HAP-1 (cell line): ENCODE measurements around the gene BAX.

Source experiments
- DNase-seq, 2 experiments: peaks; one replicate each; pipeline ENCODE4 v3.0.0-alpha.2; 2016 to 2020; ENCODE audit warnings: low spot score in 2 of 2
- H3K27me3 ChIP-seq: fragments of 250-450 bp; sonication (Bioruptor Pico); 2 replicates; pipeline ENCODE4 v1.5.1; 2020; ENCODE audit warnings: low read depth, mild to moderate bottlenecking, moderate library complexity
- H3K36me3 ChIP-seq: fragments of 250-450 bp; sonication (Bioruptor Pico); replicated peaks from 2 replicates; pipeline ENCODE4 v1.5.1; 2020; ENCODE audit warnings: mild to moderate bottlenecking
- H3K4me1 ChIP-seq: fragments of 250-450 bp; sonication (Bioruptor Pico); 2 replicates; pipeline ENCODE4 v1.5.1; 2020; ENCODE audit warnings: mild to moderate bottlenecking
- H3K4me3 ChIP-seq: fragments of 250-450 bp; sonication (Bioruptor Pico); 2 replicates; pipeline ENCODE4 v1.5.1; 2020; ENCODE audit warnings: mild to moderate bottlenecking, moderate library complexity
- H3K9me3 ChIP-seq: fragments of 250-450 bp; sonication (Bioruptor Pico); 2 replicates; pipeline ENCODE4 v1.5.1; 2020; ENCODE audit warnings: mild to moderate bottlenecking, moderate library complexity
- in situ Hi-C: fragments of 300-500 bp; cut with MboI; formaldehyde crosslinking; loops from 3 replicates; pipeline ENCODE4 v1.14.3; 2020; ENCODE audit warnings: low sequenced_read_pairs, inconsistent platforms, mixed read lengths

Gene BAX

GRCh38 chr19:48961673-48962028 lies 7.0 kb downstream of the BAX start:
- H3K36me3 ChIP-seq: peaks cover 15% of the 10 kb centered on the region
- no peak overlapping the region for H3K4me3 ChIP-seq
- no peaks in the 10 kb centered on the region for H3K27me3 ChIP-seq
- no peak for DNase-seq
- in situ Hi-C loops: loop anchor here (10.0 kb wide), 1 partner anchor 317 kb away; the partner anchor contains the start of gene CA11
- H3K9me3 ChIP-seq: no peaks in the 10 kb centered on the region
- H3K4me1 ChIP-seq: peaks cover 16% of the 10 kb centered on the region

GRCh38 chr19:48962029-48962848 lies 7.6 kb downstream of the BAX start:
- peaks cover 20% of the 10 kb centered on the region for H3K36me3 ChIP-seq
- peak in 1 of 2 experiments; percentile 37 for DNase-seq
- no peaks in the 10 kb centered on the region for H3K9me3 ChIP-seq
- in situ Hi-C loops: loop anchor here (10.0 kb wide), 1 partner anchor 317 kb away; the partner anchor contains the start of gene CA11
- H3K27me3 ChIP-seq: no peaks in the 10 kb centered on the region
- H3K4me3 ChIP-seq: no peak overlapping the region
- peaks cover 16% of the 10 kb centered on the region for H3K4me1 ChIP-seq

GRCh38 chr19:48962849-48963165 lies 8.1 kb downstream of the BAX start:
- H3K4me1 ChIP-seq: peaks cover 16% of the 10 kb centered on the region
- peaks cover 23% of the 10 kb centered on the region for H3K36me3 ChIP-seq
- no peaks in the 10 kb centered on the region for H3K27me3 ChIP-seq
- in situ Hi-C loops: loop anchor here (10.0 kb wide), 1 partner anchor 318 kb away; the partner anchor contains the start of gene CA11
- DNase-seq: no peak
- H3K4me3 ChIP-seq: no peak overlapping the region
- H3K9me3 ChIP-seq: no peaks in the 10 kb centered on the region

DNA sequence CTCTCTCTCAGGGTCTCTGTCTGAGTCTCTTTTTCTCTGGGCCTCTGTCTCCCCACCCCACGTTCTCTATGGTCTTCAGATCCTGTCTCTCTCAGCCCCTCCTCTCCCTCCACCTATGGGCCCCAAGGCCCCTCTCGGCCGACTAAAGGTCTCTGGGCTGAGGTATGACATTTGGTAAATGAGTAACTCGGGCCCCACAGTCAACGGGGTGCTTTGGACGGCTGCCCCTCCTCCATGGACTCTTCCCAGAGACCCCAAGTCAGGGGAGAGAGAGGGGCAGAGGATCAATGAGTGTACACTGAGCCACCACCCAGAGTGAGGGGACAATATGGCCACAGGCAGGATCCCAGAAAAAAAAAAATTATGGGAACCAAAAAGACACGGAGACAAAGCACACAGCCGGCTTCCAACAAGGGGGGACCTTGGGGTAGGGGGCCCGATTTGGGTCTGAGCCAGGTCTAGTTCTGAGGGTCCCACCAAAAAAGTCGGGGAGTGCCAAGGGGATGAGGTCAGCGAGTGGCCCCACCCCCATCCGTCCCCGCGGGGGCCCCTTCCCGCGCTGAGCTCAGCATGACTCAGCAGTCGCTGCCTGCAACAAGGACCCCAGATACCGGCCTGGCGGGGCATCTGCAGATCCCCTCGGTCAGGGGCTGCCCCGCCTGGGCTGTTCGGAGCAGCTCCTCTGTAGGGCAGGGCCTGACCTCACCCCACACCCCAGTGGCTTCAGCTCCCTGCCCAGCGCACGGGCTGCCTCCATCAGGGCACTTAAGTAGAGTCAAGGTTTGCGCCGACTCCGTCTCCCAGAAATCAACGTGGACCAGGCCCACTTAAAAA lies 8.9 kb downstream of the BAX start:
- in situ Hi-C loops: loop anchor here (10.0 kb wide), 1 partner anchor 319 kb away; the partner anchor contains the start of gene CA11
- Histone ChIP-seq H3K36me3 (peaks cover 31% of the 10 kb centered on the region), H3K27me3 (no peaks in the 10 kb centered on the region), H3K9me3 (no peaks in the 10 kb centered on the region), H3K4me3 (no peak overlapping the region), H3K4me1 (peaks cover 16% of the 10 kb centered on the region)
- peak in 1 of 2 experiments; percentile 53 for DNase-seq

DNA sequence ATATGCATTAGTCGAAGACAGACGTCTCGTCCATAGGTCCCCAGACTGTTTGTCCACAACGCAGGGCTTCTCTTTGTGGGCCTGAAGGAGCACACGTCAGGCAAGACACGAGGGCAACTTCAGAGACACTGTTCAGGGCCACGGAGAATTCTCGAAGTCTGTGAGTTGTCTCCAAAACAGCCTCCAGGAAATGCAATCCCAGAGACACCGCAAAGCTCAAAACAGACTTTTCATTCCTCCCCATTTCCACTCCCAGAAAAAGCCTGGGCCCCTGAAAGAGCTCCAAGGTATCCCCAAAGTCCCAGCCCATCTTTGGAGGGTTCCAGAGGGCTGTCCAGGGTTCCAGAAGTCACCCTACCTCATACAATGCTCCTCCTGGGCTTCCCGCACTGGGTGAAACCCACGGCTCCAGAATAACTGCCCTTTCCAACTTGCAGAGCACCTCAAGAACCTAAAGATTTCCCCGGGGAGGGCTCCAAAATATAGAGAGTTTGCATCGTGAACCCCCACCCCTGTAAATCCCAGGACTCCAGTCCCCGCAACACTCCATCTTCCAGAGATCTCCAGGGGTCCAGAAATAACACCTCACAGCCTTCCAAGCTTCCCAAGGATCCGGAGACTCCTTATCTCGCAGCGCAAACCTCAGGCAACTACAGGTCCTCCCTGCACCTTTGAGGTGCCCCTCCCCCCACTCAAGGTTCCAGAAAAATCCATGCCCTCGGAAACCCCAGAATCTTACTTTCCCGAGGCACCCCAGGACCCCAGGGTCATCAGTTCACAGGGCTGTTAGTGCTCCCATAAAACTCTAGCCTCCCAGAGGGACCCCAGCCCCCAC lies 9.7 kb downstream of the BAX start:
- H3K4me1 ChIP-seq: peaks cover 16% of the 10 kb centered on the region
- no peaks in the 10 kb centered on the region for H3K9me3 ChIP-seq
- H3K27me3 ChIP-seq: no peaks in the 10 kb centered on the region
- in situ Hi-C loops: loop anchor here (10.0 kb wide), 1 partner anchor 320 kb away; the partner anchor contains the start of gene CA11
- H3K36me3 ChIP-seq: peaks cover 39% of the 10 kb centered on the region
- no peak for DNase-seq
- H3K4me3 ChIP-seq: peak overlapping the region; percentile 91

- Histone ChIP-seq H3K4me3 (peak within 1 kb of the TSS; percentile 91), H3K36me3 (peaks cover 47% of the 10 kb centered on the region), H3K9me3 (no peaks in the 10 kb centered on the region), H3K27me3 (no peaks in the 10 kb centered on the region), H3K4me1 (peaks cover 16% of the 10 kb centered on the region)
- in situ Hi-C loops: loop anchor here (10.0 kb wide), 1 partner anchor 320 kb away; the partner anchor contains the start of gene CA11
- peak; percentile 94 to 96 for DNase-seq
Observed at GRCh38 chr19:48965040-48965805, 10.5 kb downstream of the BAX start, which contains the start of gene FTL. Gene FTL (plus strand): TSS chr19:48965309. CDS start chr19:48965508, 199 bp downstream.

DNA sequence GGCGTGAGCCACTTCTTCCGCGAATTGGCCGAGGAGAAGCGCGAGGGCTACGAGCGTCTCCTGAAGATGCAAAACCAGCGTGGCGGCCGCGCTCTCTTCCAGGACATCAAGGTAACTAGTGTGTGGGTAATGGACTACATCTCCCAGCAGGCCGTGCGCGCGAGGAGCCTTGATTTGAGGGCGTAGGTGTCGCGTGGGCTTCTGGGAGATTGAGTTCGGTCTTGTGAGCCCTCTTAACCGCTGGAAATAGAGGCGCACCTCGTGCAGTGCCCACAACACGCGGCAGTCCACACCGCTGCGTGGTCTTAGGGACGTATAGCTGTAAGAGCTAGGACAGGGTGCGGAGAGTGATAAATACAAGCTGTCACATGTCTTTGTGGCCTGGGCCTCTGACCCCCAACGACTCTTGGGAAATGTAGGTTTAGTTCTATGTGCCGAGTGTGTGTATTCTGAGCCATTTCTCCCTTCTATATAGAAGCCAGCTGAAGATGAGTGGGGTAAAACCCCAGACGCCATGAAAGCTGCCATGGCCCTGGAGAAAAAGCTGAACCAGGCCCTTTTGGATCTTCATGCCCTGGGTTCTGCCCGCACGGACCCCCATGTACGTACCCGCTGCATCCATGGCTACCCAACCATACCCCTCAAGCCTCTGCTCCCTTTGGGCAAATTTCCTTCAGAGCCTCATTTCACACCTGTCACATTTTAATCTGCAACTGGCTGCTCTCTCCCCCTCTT lies 11.3 kb downstream of the BAX start:
- Histone ChIP-seq H3K4me3 (peak overlapping the region; percentile 91), H3K9me3 (no peaks in the 10 kb centered on the region), H3K36me3 (peaks cover 55% of the 10 kb centered on the region), H3K27me3 (no peaks in the 10 kb centered on the region), H3K4me1 (peaks cover 16% of the 10 kb centered on the region)
- DNase-seq: peak; percentile 84 to 93
- in situ Hi-C loops: loop anchor here (10.0 kb wide), 1 partner anchor 321 kb away; the partner anchor contains the start of gene CA11

DNA sequence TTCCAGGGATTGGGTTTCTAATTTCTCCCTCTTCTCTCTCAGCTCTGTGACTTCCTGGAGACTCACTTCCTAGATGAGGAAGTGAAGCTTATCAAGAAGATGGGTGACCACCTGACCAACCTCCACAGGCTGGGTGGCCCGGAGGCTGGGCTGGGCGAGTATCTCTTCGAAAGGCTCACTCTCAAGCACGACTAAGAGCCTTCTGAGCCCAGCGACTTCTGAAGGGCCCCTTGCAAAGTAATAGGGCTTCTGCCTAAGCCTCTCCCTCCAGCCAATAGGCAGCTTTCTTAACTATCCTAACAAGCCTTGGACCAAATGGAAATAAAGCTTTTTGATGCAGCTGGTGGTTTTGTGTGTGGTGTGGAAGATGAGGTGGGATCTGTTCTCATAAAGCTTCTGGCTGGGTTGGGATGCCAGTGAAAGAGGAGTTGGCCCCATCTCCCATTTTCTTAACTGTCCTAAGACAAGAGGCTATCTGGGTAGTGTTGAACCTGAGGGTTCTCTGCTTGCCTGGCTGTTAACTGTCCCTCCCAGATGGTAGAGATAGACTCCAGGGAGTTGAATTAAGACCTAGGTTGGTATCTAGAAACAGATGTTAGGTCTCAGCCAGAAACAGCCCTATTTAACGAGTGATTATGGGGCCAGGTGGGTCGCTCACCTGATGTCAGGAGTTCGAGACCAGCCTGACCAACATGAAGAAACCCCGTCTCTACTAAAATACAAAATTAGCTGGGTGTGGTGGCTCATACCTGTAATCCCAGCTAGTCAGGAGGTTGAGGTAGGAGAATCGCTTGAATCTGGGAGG lies 12.1 kb downstream of the BAX start:
- no peak for DNase-seq
- in situ Hi-C loops: loop anchor here (10.0 kb wide), 1 partner anchor 322 kb away; the partner anchor contains the start of gene CA11
- peaks cover 57% of the 10 kb centered on the region for H3K36me3 ChIP-seq

DNA sequence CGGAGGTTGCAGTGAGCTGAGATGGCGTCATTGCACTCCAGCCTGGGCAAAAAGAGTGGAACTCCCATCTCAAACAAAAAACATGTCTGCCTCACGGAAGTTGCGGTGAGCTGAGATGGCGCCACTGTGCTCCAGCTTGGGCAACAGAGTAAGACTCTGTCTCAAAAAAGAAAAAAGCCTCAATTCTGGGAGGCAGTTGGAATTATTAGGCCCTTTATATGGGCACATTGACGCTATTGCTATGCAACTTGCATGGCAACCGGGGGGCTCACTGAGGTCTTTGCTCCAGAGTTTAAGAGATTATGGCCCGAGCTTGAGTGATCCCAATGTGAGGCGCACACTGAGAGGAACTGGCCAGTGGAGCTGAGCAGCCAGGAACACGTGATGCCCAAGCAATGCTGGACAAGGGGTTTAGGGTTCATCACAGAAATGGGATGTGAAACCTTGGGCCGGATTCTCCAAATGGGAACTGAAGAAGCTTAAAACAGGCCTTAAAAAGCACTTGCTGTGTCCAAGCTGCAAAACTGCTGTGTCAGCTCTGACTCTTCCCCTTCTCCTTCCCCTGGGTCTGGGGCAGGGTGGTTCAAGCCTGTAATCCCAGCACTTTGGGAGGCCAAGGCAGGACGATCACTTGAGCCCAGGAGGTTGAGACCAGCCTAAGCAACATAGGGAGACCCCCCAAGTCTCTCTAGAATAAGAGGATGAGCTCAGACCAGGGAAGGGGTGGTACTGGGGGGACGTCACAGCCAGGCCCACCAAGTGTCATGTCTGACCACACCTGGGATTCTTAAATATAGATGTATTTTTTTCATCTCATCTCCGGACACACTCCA lies 12.9 kb downstream of the BAX start:
- DNase-seq: no peak
- Histone ChIP-seq H3K36me3 (peaks cover 59% of the 10 kb centered on the region), H3K4me1 (peaks cover 16% of the 10 kb centered on the region), H3K9me3 (no peaks in the 10 kb centered on the region), H3K27me3 (no peaks in the 10 kb centered on the region), H3K4me3 (no peak overlapping the region)
- in situ Hi-C loops: loop anchor here (10.0 kb wide), 1 partner anchor 323 kb away; the partner anchor contains the start of gene CA11

More for the DNA sequence above, 12.1 kb downstream of the BAX start:
- H3K27me3 ChIP-seq: no peaks in the 10 kb centered on the region
- peaks cover 16% of the 10 kb centered on the region for H3K4me1 ChIP-seq
- H3K4me3 ChIP-seq: peak overlapping the region; percentile 91
- H3K9me3 ChIP-seq: no peaks in the 10 kb centered on the region

- Histone ChIP-seq H3K9me3 (no peaks in the 10 kb centered on the region), H3K4me1 (peaks cover 16% of the 10 kb centered on the region), H3K36me3 (peaks cover 64% of the 10 kb centered on the region), H3K27me3 (no peaks in the 10 kb centered on the region), H3K4me3 (no peak overlapping the region)
- no peak for DNase-seq
- in situ Hi-C loops: loop anchor here (10.0 kb wide), 1 partner anchor 323 kb away; the partner anchor contains the start of gene CA11
Observed at GRCh38 chr19:48968179-48968661, 13.5 kb downstream of the BAX start.
